Raji (cell line): ENCODE data around the gene SHANK1.

ENCODE experiments used
- POLR2A ChIP-seq: IDR thresholded peaks from 2 replicates; pipeline ENCODE4 v1.6.1; 2011; ENCODE audit warnings: low read depth, low read length, control low read depth; ENCODE audit not compliant: insufficient read depth

Gene SHANK1

DNA sequence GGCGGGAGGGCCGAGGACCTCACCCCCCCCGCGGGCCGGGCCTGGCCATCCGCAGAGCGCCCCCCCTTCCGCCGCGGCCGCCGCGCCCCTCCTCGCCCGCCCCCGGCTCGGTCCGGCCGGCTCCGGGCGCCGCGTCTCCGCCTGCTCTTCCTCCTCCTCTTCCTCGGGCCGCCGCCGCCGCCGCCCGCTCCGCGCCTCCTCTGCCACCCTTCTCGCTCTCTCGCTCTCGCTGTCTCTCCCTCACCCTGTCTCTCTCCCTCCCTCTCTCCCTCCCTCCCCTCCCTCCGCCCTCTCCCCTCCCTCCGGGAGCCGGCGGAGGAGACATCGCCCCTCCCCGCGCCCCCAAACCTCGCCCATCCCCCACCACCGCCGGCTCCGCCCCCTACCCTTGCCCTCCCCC lies at the start of gene SHANK1:
SHANK1 (minus strand) TSS at position 237 of the 400 bp plus-strand sequence. CDS start 2,883 bp downstream, outside the sequence.
- no peak for TF ChIP-seq POLR2A

DNA sequence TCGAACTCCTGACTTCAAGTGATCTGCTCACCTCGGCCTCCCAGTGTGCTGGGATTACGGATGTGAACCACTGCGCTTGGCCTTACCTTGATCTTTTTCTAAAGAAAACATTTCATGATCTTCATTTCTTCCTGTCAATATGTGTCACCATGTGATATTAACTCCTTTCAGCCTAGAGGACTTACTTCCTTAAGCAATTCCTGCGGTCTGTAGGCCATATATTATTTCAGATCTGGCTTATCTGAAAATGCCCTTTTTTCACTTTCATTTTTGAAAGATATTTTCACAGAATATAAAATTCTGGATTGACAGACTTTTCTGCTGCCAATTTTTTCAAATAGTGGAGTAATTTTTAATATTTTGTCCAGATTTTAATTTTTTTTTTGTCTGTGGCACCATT lies 48.7 kb upstream of the SHANK1 start:
- no peak for TF ChIP-seq POLR2A

DNA sequence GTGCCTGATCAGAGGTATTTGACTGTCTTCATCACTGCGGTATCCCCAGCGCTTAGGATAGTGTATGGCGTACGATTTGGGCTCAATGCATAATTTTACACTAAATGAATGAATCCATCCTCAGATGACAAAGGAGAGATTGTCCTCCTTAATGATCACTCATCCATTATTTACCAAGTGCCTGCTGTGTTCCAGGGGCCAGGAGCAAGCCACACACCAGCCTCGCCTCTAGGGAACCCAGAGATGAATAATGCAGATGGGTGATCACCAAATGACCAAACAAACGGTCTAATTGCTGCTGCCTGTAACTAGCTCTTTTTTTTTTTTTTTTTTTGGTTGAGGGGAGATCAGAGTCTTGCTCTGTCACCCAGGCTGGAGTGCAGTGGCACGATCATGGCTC lies 44.8 kb upstream of the SHANK1 start:
- no peak for TF ChIP-seq POLR2A

GRCh38 chr19:50759886-50760285 lies 40.3 kb upstream of the SHANK1 start:
- no peak for TF ChIP-seq POLR2A

GRCh38 chr19:50753879-50754278 lies 34.3 kb upstream of the SHANK1 start:
- TF ChIP-seq POLR2A = no peak

GRCh38 chr19:50750010-50750409 lies 30.4 kb upstream of the SHANK1 start:
- TF ChIP-seq POLR2A = no peak

DNA sequence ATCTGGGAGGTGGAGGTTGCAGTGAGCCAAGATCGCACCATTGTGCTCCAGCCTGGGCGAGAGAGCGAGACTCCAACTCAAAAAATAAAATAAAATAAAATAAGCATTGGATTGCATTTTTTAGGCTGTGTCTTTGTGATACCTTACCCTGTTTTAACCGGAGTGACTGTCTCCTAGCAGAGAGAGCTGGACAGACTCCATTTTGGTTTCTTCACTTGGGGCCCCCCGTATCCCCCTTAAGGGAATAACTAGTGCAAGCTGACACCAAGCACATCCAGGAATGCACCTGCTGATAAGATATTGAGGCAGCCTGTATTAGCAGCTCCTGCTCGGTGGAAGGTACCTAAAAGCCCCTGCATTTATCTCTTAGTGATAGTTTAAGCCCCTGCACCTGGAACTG lies 29.9 kb upstream of the SHANK1 start:
- TF ChIP-seq POLR2A = no peak

- TF ChIP-seq POLR2A = no peak
Measured at GRCh38 chr19:50745221-50745620, 25.6 kb upstream of the SHANK1 start.

DNA sequence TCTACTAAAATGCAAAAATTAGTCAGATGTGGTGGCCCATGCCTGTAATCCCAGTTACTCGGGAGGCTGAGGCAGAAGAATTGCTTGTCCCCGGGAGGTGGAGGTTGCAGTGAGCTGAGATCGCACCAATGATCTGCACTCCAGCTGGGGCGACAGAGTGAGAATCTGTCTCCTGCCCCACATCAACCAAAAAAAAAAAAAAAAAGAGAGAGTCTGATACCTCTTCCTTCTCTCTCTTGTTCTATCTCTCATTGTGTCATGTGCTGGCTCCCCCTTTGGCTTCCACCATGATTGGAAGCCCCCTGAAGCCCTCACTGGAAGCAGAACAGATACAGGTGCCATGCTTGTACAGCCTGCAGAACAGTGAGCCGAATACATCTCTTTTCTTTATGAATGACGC lies 23.9 kb upstream of the SHANK1 start:
- no peak for TF ChIP-seq POLR2A

DNA sequence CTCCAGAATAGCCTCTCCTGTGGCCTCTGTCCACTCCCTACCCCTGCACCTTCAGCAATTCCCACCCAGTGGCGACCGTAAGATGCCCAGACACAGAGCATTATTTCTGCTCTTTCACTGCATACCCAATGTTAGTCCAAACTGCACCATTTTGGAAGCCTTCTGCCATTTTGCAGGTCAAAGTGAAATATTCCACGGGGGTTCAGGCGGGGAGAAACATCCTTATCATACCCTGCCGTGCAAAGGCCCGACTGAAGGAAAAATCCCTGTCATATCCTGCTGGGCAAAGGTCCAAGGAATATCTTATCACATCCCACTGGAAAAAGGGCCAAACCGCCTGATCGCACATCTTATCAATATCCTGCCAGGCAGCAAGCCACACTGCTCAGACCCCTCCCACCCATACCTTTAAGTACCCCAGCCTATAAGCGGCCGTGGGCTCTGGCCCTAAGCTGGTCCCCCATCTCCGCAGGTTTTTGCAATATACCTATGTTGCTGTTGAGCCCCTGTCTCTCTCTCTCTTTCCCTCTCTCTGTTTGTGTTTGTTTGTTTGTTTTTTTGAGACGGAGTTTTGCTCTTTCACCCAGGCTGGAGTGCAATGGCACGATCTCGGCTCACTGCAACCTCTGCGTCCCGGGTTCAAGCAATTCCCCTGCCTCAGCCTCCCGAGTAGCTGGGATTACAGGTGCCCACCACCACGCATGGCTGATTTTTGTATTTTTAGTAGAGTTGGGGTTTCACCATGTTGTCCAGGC lies 21.8 kb upstream of the SHANK1 start:
- TF ChIP-seq POLR2A = no peak

DNA sequence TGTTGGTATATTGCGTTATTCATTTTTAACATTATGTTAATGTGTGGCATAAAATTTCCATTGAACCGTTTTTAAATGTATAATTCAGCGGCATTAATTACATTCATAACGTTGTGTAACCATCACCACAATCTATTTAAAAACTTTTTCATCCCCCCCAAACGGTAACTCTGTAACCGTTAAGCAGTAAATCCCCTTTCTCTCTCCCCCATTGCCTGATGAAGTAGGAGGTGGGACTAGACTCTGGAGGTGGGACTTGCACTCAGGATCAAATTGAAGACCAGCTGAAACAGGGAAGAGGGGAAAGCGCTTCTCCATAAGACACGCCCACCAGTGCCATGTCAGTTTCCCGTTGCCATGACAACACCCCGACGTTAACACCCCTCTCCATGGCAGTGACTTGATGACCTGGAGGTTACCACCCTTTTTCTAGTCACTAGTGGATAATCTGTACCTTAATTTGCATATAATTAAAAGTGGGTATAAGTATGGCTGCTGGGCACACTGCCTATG lies 20.4 kb upstream of the SHANK1 start:
- no peak for TF ChIP-seq POLR2A

DNA sequence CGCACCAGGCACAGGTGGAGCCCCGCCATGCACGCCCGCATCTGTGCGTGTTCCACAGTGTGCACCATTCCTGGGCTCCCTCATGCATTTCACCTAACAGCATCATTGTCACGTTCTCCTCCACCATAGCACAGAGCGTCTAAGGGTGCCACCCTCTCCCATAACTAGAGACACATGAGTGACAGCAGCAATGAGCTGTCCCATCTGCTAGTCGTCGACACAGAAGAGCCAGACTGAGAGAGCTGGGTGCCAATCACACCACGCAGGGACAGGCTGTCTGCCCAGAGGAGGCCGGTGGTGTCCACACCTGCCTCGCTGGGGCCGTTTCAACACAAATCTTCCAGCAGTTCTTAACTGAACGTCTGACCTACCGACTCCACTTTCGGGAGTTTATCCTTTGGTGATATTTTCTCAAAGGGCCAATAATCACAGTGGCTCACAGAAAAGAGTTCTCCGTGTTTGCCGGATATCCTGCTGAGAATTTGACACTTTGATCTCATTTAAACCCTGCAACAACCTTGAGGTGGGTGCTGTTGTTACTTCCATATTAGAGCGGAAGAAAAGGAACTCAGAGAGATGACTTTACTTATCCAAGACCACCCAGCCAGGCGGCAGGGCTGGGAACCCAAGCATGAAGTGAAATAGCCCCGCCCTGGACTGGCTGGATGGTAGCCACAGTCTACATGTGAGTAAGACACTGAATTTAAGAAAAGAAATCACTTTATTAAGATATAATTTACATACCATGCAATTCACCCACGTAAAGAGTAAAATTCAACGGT lies 19.7 kb upstream of the SHANK1 start:
- no peak for TF ChIP-seq POLR2A

DNA sequence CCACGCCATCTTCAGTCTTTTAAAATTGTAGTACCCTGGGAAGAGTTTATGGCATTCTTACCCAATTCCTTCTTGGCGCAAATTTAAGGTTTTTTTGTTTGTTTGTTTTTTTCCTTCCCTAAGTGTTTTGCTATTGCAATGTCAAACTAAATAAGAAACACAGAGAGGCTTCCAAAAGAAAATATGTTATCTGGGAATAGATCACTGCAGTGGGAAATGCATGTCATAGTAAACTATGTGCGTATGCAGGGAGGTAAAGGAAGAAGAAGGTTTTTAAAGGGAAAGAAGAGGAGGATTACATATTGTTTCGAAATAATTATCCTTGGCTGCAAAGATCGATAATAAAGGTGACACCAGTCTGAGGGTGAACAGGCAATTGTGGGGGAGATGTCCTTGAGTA lies 16.7 kb upstream of the SHANK1 start:
- TF ChIP-seq POLR2A = no peak

DNA sequence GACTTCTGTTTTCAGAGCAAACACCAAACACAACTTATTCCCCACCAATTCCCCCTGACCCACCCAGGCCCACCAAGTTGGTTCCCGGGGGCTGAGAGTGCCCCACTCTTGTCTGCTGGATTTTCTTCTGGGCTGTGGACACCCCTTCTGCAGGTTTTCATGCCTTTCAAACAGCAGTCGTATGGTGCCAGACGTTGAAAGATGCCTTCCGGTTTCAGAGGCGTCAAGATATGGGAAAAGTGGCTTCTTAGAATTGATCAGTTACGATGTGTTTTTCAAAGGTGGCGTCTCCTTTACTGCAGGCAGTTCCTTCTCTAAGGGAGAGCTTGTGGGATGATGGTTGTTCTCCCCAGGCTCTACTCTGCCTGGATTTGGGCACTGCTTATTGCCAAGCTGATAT lies 16.3 kb upstream of the SHANK1 start:
- TF ChIP-seq POLR2A = no peak

GRCh38 chr19:50729894-50730293 lies 10.3 kb upstream of the SHANK1 start:
- TF ChIP-seq POLR2A = no peak

GRCh38 chr19:50728084-50728737 lies 8.6 kb upstream of the SHANK1 start:
- no peak for TF ChIP-seq POLR2A
